Renal cortical epithelial cell (primary cell): ENCODE measurements around the gene CHST3. TPM values are rescaled to one million over a fixed set of nuclear protein-coding genes. Genes with fewer than 3 reads are reported as not detected.

ENCODE experiments used
- DNase-seq: peaks from one replicate; pipeline ENCODE4 v3.0.0-alpha.2; 2011; ENCODE audit warnings: low read depth
- total RNA-seq: library from RNA; depleted of rRNA; stranded (reverse); fragments of >200 nt; gene quantifications from 2 replicates; pipeline ENCODE4 v1.2.3, GENCODE V29; 2014

Gene CHST3
- total RNA-seq, 1 donor from 2014 or later = 69.4 TPM

DNA sequence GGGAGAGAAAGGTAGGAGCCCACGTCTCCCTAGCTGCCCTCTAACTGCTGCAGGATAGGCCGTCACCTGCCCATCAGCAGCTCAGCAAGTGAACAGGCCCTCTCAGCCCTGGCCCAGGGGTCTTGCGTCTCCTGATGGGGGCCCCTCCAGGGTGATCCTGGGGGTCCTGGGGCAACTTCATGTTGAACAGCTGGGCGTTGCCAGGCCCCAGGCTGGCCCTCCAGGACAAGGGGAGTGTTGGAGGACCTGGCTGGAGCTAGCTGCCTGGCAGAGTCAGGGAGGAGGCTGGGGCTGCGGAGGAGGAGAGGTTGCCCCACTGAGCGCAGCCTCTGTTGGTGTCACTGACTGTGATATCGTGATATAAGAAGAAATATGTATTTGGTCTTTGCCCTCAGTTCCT is 89.5 kb downstream of the CHST3 start:
- DNase-seq = no peak

DNA sequence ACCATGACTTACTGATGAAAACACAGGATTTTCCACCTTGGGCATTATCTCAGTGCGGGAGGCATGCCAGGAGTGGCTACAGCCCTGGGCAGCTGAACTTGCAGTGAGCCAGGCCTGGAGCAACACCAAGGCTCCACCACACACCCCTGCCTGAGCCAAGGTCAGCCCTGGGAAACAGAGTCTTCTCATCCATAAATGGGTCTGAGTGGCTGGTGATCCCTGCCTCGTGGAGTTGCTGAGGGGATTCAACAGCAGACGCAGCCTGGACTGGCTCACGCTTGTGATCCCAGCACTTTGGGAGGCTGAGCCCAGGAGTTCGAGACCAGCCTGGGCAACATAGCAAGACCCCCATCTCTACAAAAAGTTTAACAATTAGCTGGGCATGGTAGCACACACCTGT is 91.9 kb downstream of the CHST3 start:
- DNase-seq = no peak

DNA sequence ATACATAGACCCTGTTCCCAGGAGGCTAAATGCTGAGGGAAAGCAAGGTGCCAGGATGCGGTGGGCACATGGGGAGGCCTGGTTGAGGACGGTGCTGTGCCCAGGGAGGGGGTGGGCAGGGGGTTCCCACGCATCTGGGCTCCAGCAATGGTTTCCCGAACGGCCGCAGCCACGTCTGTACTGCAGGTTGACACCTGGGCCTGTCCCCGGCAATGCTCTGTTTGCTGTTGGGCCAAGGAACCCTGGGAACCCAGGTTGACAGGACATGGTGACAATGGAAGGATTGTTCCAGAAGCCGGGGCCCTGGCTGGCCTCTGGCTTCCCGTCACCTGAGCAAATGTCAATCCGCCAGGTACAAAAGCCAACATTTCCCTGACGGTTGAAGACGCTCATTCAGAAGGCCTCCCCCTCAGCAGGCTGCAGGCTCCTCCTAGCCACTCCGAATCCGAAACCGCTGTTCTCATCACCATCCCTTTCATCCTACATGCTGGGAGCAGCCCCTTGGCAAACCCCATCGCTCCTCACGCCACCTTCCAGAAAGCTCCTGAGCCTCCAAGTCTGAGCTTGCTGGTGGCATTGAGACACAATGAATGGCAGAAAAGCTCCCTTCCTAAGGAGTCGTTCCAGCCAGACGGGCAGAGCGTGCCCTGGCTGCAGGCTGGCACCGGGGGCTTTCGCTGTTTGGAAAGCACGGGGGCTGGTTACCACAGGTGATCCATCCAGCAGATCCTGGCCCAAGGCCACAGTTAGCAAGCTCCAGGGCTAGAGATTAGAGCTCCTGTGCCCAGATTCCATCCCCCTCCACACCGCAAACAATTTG is 92.9 kb downstream of the CHST3 start:
- DNase-seq = no peak

DNA sequence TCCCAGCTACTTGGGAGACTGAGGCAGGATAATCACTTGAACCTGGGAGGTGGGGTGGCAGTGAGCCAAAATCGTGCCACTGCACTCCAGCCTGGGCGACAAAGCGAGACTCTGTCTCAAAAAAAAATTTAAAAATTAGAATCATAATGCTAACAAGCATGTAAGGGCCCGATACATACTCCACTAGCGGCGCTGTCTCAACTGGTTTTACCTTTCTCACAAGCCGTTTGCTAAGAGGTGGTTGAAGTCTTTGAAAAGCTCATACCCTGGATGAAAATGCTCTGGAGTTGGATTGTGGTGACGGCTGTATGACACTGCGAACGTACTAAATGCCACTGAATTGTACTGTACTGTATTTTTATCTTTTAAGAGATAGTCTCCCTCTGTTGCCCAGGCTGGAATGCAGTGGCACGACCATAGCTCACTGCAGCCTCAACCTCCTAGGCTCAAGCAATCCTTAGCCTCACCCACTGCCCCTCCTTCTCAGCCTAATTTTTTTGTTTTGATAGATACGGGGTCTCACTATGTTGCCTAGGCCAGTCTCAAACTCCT is 94.2 kb downstream of the CHST3 start:
- DNase-seq = no peak

DNA sequence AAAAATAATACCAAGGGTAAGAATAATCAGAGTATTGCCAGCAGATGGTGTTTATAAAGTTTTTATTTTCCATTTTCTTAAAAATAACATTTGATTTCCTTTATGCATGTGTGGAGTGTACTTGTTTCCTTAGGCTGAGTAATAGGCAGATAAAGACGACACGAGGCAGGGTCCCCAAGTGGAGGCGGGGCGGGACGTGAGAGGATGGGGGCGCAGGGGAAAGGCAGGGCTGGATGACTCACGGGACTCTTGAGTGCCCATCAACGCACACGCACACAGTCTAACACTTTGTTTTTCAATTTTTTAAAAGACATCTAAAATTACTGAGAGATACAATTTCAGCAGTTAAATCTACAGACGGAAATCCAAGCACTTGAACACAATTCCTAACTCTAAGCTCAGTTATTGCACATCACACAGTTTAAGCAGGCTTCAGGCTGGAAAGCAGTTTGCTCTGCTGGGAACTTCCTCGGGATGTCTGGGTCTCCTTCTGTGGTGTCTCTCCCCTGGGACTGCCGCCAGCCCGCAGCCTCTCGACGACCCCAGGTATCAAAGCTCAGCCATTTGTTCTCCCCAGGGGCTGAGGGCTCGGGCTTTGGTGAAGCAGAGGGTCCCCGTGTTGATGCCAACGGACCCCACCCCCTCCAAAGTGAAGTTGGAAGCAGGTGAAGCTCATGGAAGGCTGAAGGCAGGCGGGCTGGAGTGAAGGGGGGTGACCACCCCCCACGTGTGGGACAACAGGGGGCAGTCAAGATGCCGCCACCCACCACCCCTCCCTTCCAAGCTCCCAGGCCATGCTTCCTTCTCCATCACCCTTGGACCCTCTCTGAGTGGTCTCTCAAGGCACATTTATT is 95.0 kb downstream of the CHST3 start:
- no peak for DNase-seq

DNA sequence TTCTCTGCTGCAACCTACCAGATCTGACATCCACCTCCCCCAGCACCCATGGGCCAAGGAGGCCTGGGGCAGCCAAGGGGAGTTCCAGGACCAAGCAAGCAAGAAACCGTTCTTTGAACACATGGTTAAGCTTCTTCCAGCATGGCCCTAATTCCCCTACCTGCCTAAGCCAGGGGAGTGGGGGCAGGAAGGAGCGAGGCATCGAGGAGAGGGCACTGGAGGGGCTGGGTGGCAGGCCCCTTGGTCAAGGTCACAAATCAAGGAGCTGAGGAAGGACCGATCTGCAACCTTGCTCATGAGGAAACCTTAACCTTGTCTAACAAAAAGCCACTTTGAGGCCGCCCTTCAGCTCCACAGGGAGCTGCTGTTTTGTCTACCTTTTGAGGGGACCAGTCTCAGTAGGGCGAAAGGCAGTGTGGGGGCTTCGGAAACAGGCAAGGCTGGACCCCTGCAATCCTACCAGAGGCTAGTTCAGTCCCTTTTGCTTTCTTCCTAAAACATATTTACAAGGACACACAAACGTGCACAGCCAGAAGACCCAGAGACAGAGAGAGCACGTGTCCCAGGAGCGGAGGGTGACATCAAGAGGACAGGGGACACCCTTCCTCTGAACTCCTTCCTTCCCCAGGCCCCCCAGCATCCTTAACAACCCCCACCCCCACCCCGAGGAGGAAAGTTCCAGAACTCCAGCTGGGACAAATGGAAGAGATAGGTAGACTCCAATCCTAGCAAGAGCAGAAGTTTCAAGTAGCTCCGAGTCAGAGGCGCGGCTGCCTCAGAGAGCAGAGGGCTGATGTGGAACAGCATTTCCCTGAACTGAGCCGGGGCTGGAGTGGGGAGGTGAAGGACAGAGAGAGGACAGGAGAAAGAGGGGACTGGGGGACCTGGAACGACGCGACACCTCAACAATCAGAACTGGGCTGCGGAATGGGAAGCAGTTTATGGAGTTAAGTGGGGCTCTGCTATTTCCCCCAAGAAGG is 95.9 kb downstream of the CHST3 start:
- no peak for DNase-seq

DNA sequence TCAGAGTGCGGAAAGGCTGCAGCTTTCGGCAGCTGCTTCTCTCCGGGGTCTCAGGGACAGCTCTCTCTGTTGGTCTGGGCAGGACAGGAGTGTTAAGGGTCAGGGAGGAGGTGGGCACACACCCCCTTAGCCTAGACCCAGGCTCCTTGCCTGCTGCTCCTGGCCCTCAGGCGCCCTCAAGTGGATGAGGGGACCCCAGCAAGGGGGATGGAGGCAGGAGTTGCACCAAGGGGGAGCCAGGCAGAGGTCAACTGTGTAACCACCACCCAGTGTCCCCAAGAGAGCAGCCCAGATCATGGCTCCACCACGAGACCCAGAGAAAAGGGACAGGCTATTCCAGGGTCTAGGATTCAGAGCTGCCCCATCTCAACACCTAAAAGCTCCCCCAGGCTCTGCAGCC is 97.3 kb downstream of the CHST3 start:
- no peak for DNase-seq

DNA sequence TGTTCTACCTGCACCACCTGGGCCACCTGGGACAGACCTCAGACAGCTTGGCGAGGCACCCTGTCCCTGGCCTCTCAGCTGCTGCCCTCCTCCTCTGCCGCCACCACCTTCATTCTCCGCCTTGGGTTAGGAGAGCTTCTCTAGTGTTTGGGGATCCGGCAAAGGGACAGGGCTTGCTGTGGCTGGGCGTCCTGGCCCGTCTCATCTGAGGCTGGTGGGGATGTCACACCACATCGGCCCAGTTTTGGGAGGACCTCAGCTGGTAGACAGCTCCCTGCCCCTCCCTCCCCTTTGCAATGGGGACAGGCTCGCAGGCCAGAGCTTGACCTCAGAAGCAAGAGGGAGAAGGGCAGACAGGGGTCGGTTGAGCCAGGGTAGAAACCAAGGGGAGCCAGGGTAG is 97.7 kb downstream of the CHST3 start:
- DNase-seq = no peak

DNA sequence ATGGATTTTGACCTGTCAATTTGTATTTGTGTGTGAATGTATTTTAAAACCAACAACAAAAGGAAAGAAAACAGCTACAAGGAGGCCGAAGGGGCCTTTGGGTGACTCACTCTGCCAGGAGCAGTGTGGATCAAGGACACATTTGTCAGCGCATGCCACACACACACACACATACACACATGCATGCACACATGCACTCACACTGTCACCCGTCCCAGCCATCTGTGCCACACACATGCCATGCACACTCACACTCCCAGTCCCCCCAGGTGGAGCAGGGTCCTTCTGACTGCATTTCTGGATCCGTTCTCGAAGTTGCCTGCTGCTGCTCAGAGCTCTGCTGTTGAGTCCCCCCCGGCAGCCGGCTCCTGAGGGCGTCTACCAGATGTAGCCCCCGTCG is 98.2 kb downstream of the CHST3 start:
- no peak for DNase-seq

Other genes with a start within 250 kb of the CHST3 start
- not detected in 2 replicates for gene C10orf105, start 244.6 kb upstream of the CHST3 start, total RNA-seq
- 10.6 and 14.0 TPM in 2 replicates for gene VSIR, start 190.9 kb upstream of the CHST3 start, total RNA-seq
- 787 and 1,464 TPM in 2 replicates for gene PSAP, start 113.1 kb upstream of the CHST3 start, total RNA-seq
- 2.0 and 41.8 TPM in 2 replicates for gene SPOCK2, start 124.2 kb downstream of the CHST3 start, total RNA-seq